Liver (tissue), 9 donors: ENCODE measurements around the gene ZDBF2. TPM values are rescaled to one million over a fixed set of nuclear protein-coding genes. Genes with fewer than 3 reads are reported as not detected.
"Not testable (repeated sequence)": the region's sequence is repeated elsewhere in the genome, so short reads cannot be mapped to it uniquely, and the experiment has no call there.

ENCODE experiments used
- DNase-seq: peaks from one replicate; pipeline ENCODE4 v3.0.0-alpha.2; 2017; ENCODE audit warnings: low spot score
- H3K27ac ChIP-seq, 2 donors: one replicate each; pipeline ENCODE4 v1.7.0; 2013; ENCODE audit warnings: inconsistent platforms in 2 of 2, low read length in 2 of 2, control low read depth in 1 of 2, low read depth in 1 of 2, mild to moderate bottlenecking in 1 of 2
- H3K27me3 ChIP-seq, 4 donors: one replicate each; pipeline versions ENCODE4 v1.6.1 to v1.7.0; 2013; ENCODE audit warnings: low read length in 3 of 4, inconsistent platforms in 1 of 4, mild to moderate bottlenecking in 1 of 4, moderate library complexity in 1 of 4; ENCODE audit not compliant: control insufficient read depth in 4 of 4, insufficient read depth in 4 of 4
- H3K36me3 ChIP-seq, 4 donors: one replicate each; pipeline versions ENCODE4 v1.6.1 to v1.7.0; 2013; ENCODE audit warnings: low read length in 3 of 4, mild to moderate bottlenecking in 3 of 4, low read depth in 1 of 4, moderate library complexity in 1 of 4; ENCODE audit not compliant: control insufficient read depth in 4 of 4, insufficient read depth in 3 of 4
- H3K4me1 ChIP-seq, 4 donors: one replicate each; pipeline versions ENCODE4 v1.6.1 to v1.7.0; 2013; ENCODE audit warnings: low read length in 3 of 4, mild to moderate bottlenecking in 3 of 4, moderate library complexity in 1 of 4; ENCODE audit not compliant: control insufficient read depth in 4 of 4, insufficient read depth in 4 of 4
- H3K4me3 ChIP-seq, 3 donors: one replicate each; pipeline versions ENCODE4 v1.6.1 to v1.7.0; 2013; ENCODE audit warnings: low read length in 3 of 3, control low read depth in 1 of 3, low read depth in 1 of 3, mild to moderate bottlenecking in 1 of 3
- H3K9ac ChIP-seq, 2 donors: one replicate each; pipeline ENCODE4 v1.7.0; 2013; ENCODE audit warnings: low read length in 2 of 2, mild to moderate bottlenecking in 2 of 2, moderate library complexity in 2 of 2, control low read depth in 1 of 2, low read depth in 1 of 2
- H3K9me3 ChIP-seq, 4 donors: one replicate each; pipeline versions ENCODE4 v1.6.1 to v1.7.0; 2013; ENCODE audit warnings: low read length in 3 of 4; ENCODE audit not compliant: control insufficient read depth in 4 of 4
- CTCF ChIP-seq: fragments of 150-350 bp; IDR thresholded peaks from 2 replicates; pipeline ENCODE4 v1.5.1; 2017; ENCODE audit warnings: improper control_type of control experiment, low read depth, low read length; ENCODE audit not compliant: missing input control
- EGR1 ChIP-seq, 2 donors: IDR thresholded peaks; 2 replicates each; pipeline ENCODE4 v1.6.1; 2016 to 2018; ENCODE audit warnings: antibody characterized with exemption in 2 of 2, low read depth in 2 of 2
- FOXA2 ChIP-seq: IDR thresholded peaks from 2 replicates; pipeline ENCODE4 v1.6.1; 2016; ENCODE audit warnings: antibody characterized with exemption
- GABPA ChIP-seq, 2 donors: IDR thresholded peaks in 1 of 2; conservative IDR thresholded peaks in 1 of 2; 2 replicates each; pipeline ENCODE4 v1.6.1; 2016; ENCODE audit warnings: antibody characterized with exemption in 2 of 2, mild to moderate bottlenecking in 1 of 2, moderate library complexity in 1 of 2
- HNF4A ChIP-seq, 2 donors: conservative IDR thresholded peaks; 2 replicates each; pipeline ENCODE4 v1.6.1; 2016; ENCODE audit warnings: antibody characterized with exemption in 2 of 2, mild to moderate bottlenecking in 2 of 2
- HNF4G ChIP-seq: IDR thresholded peaks from 2 replicates; pipeline ENCODE4 v1.6.1; 2016; ENCODE audit warnings: antibody characterized with exemption
- NR2F2 ChIP-seq: IDR thresholded peaks from 2 replicates; pipeline ENCODE4 v1.6.1; 2016; ENCODE audit warnings: antibody characterized with exemption
- RAD21 ChIP-seq, 2 donors: IDR thresholded peaks; 2 replicates each; pipeline ENCODE4 v1.6.1; 2016; ENCODE audit warnings: antibody characterized with exemption in 2 of 2, mild to moderate bottlenecking in 2 of 2
- REST ChIP-seq: IDR thresholded peaks from 2 replicates; pipeline ENCODE4 v1.6.1; 2016; ENCODE audit warnings: antibody characterized with exemption, mild to moderate bottlenecking
- RXRA ChIP-seq, 2 donors: IDR thresholded peaks; 2 replicates each; pipeline ENCODE4 v1.6.1; 2017 to 2018; ENCODE audit warnings: antibody characterized with exemption in 2 of 2, mild to moderate bottlenecking in 1 of 2
- SP1 ChIP-seq: IDR thresholded peaks from 2 replicates; pipeline ENCODE4 v1.6.1; 2018; ENCODE audit warnings: antibody characterized with exemption, mild to moderate bottlenecking
- TAF1 ChIP-seq: conservative IDR thresholded peaks from 2 replicates; pipeline ENCODE4 v1.6.1; 2016; ENCODE audit warnings: antibody characterized with exemption, mild to moderate bottlenecking
- YY1 ChIP-seq: IDR thresholded peaks from 2 replicates; pipeline ENCODE4 v1.6.1; 2016; ENCODE audit warnings: antibody characterized with exemption, mild to moderate bottlenecking
- ZBTB33 ChIP-seq: IDR thresholded peaks from 2 replicates; pipeline ENCODE4 v1.6.1; 2016; ENCODE audit warnings: antibody characterized with exemption
- WGBS: extraction: QIAGEN DNeasy Blood & Tissue Kit; methylation state at CpG from one replicate; pipeline ENCODE4 v1.1.7; 2013; 5-methylcytosine and 5-hydroxymethylcytosine counted together
- polyA plus RNA-seq, 2 donors: library from polyadenylated mRNA; stranded (reverse) in 1 of 2; unstranded in 1 of 2; fragments of 200-250 nt in 1 of 2; fragments of >200 nt in 1 of 2; fragmentation: Nextera tagmentation in 1 of 2; extraction: Ambion mirVana in 1 of 2; gene quantifications; one replicate each; pipeline versions ENCODE4 v1.2.1 to v1.2.3, GENCODE V29; 2013 to 2015
- total RNA-seq, 2 donors: library from RNA; depleted of rRNA; stranded (reverse); fragments of >200 nt; gene quantifications; one replicate each; pipeline ENCODE4 v1.2.3, GENCODE V29; 2014
- donor health status: healthy.
- donor health status: healthy.
- donor health status: healthy.
- donor health status: healthy.
- donor health status: healthy.

The ZDBF2 gene
- total and polyA plus RNA-seq, 4 donors: 0.97 to 5.9 (median 1.9) TPM

- no peak for TF ChIP-seq REST
- TF ChIP-seq NR2F2: no peak
Measured at GRCh38 chr2:206225435-206226232, 48.8 kb upstream of the ZDBF2 start (continued).

- not testable (repeated sequence) for H3K9me3 ChIP-seq, H3K27me3 ChIP-seq, DNase-seq, H3K36me3 ChIP-seq, H3K9ac ChIP-seq, H3K4me3 ChIP-seq, H3K4me1 ChIP-seq, H3K27ac ChIP-seq
- WGBS: 90% methylated on average over 9 of the region's 9 CpGs
Measured at GRCh38 chr2:206228636-206229035, 45.8 kb upstream of the ZDBF2 start.

GRCh38 chr2:206229642-206230041 is 44.8 kb upstream of the ZDBF2 start:
- Histone ChIP-seq H3K27ac (no peak overlapping the region), H3K9me3 (peaks cover 0 to 3% (median 0%) of the 10 kb centered on the region in 4 donors), H3K4me1 (no peaks in the 10 kb centered on the region), H3K27me3 (no peaks in the 10 kb centered on the region), H3K9ac (no peak overlapping the region), H3K4me3 (no peak overlapping the region), H3K36me3 (no peaks in the 10 kb centered on the region)
- no peak for DNase-seq
- TF ChIP-seq RAD21 (IDR thresholded peaks at IDR 0.05) (no peak), FOXA2 (no peak), RXRA (IDR thresholded peaks at IDR 0.05) (no peak), REST (no peak), CTCF (no peak), HNF4G (no peak), EGR1 (IDR thresholded peaks at IDR 0.05; ENCODE audit: low read depth in 2 of 2) (no peak), YY1 (no peak), ZBTB33 (no peak), HNF4A (conservative IDR thresholded peaks at IDR 0.05) (no peak), GABPA (IDR thresholded peaks at IDR 0.05 in 1 of 2, conservative IDR thresholded peaks at IDR 0.05 in 1 of 2) (no peak), NR2F2 (no peak), SP1 (no peak), TAF1 (no peak)
